Endothelial cell (in vitro differentiated cells): ENCODE measurements around the gene USP22. TPM values are rescaled to one million over a fixed set of nuclear protein-coding genes. Genes with fewer than 3 reads are reported as not detected.

ENCODE experiments used
- DNase-seq: peaks from one replicate; pipeline ENCODE4 v3.0.0; 2021; ENCODE audit warnings: low spot score
- H3K27ac Mint-ChIP-seq: one replicate; pipeline ENCODE4 v1.8.0; 2021; ENCODE audit warnings: mixed read lengths, inconsistent platforms; ENCODE audit not compliant: unreplicated experiment
- H3K27me3 Mint-ChIP-seq: one replicate; pipeline ENCODE4 v1.8.0; 2021; ENCODE audit warnings: mild to moderate bottlenecking, moderate library complexity, mixed read lengths, inconsistent platforms; ENCODE audit not compliant: unreplicated experiment
- H3K36me3 Mint-ChIP-seq: one replicate; pipeline ENCODE4 v1.8.0; 2021; ENCODE audit warnings: mild to moderate bottlenecking, low read depth, mixed read lengths, inconsistent platforms; ENCODE audit not compliant: unreplicated experiment
- H3K4me1 Mint-ChIP-seq: one replicate; pipeline ENCODE4 v1.8.0; 2021; ENCODE audit warnings: mild to moderate bottlenecking, mixed read lengths, inconsistent platforms; ENCODE audit not compliant: unreplicated experiment
- H3K4me3 Mint-ChIP-seq: one replicate; pipeline ENCODE4 v1.8.0; 2021; ENCODE audit warnings: mild to moderate bottlenecking, mixed read lengths, inconsistent platforms; ENCODE audit not compliant: unreplicated experiment
- H3K9me3 Mint-ChIP-seq: one replicate; pipeline ENCODE4 v1.8.0; 2021; ENCODE audit warnings: mixed read lengths, inconsistent platforms; ENCODE audit not compliant: unreplicated experiment
- CTCF ChIP-seq: fragments of 200-600 bp; sonication (generic); IDR thresholded peaks from one replicate; pipeline ENCODE4 v1.5.0; 2021; ENCODE audit warnings: antibody characterized with exemption; ENCODE audit not compliant: unreplicated experiment
- long read RNA-seq: library from polyadenylated mRNA; unstranded; transcript quantifications from one replicate; pipeline ENCODE4 v2.0.0, GENCODE V29; 2020; ENCODE audit not compliant: unreplicated experiment
- total RNA-seq: library from RNA; stranded (reverse); fragmentation: NEBNext Ultra II Directional; extraction: Animal tissue kit (Norgen Biotek cat#: 25700); gene quantifications from one replicate; pipeline ENCODE4 v1.2.1, GENCODE V29; 2021; ENCODE audit not compliant: unreplicated experiment

The USP22 gene
- 294 TPM for total RNA-seq
- long read RNA-seq, partial matches to known transcripts: 7 of 23 reads
- long read RNA-seq, other reads (novel, unspliced or antisense): 16 of 23 reads

GRCh38 chr17:21042458-21043295 is at the start of gene USP22:
Gene USP22 (minus strand): TSS chr17:21043011. CDS start chr17:21042835, 176 bp downstream.
- H3K27me3 Mint-ChIP-seq: peaks cover 4% of the 10 kb centered on the region
- DNase-seq: peak; percentile 94
- peak within 1 kb of the TSS; percentile 89 for H3K27ac Mint-ChIP-seq
- H3K4me1 Mint-ChIP-seq: peaks cover 18% of the 10 kb centered on the region
- peaks cover 4% of the 10 kb centered on the region for H3K36me3 Mint-ChIP-seq
- no peak for TF ChIP-seq CTCF
- no peaks in the 10 kb centered on the region for H3K9me3 Mint-ChIP-seq
- peak within 1 kb of the TSS; percentile 97 for H3K4me3 Mint-ChIP-seq

GRCh38 chr17:21090902-21091618 is 48.2 kb upstream of the USP22 start:
- no peak overlapping the region for H3K27ac Mint-ChIP-seq

GRCh38 chr17:21089933-21090901 is 47.4 kb upstream of the USP22 start:
- no peak for TF ChIP-seq CTCF
- Mint-ChIP-seq H3K4me3 (no peak overlapping the region), H3K27me3 (peaks cover 3% of the 10 kb centered on the region), H3K27ac (no peak overlapping the region), H3K9me3 (no peaks in the 10 kb centered on the region), H3K4me1 (peaks cover 19% of the 10 kb centered on the region), H3K36me3 (no peaks in the 10 kb centered on the region)
- DNase-seq: no peak

More at GRCh38 chr17:21090902-21091618, 48.2 kb upstream of the USP22 start:
- TF ChIP-seq CTCF: no peak
- Mint-ChIP-seq H3K9me3 (no peaks in the 10 kb centered on the region), H3K27me3 (no peaks in the 10 kb centered on the region), H3K36me3 (no peaks in the 10 kb centered on the region), H3K4me1 (peaks cover 16% of the 10 kb centered on the region), H3K4me3 (no peak overlapping the region)
- DNase-seq: no peak

- Mint-ChIP-seq H3K27me3 (peaks cover 5% of the 10 kb centered on the region), H3K9me3 (no peaks in the 10 kb centered on the region), H3K36me3 (no peaks in the 10 kb centered on the region), H3K27ac (no peak overlapping the region), H3K4me3 (no peak overlapping the region), H3K4me1 (peaks cover 19% of the 10 kb centered on the region)
- no peak for DNase-seq
- no peak for TF ChIP-seq CTCF
Measured at GRCh38 chr17:21089145-21089544, 46.3 kb upstream of the USP22 start.
